ENCODE measurements around the gene CDK14. TPM values are rescaled to one million over a fixed set of nuclear protein-coding genes. Genes with fewer than 3 reads are reported as not detected.

The CDK14 gene
- total and polyA plus RNA-seq, 5 experiments from 2014 or later: 0.15 to 3.6 (median 2.8) TPM; not detected in 2

DNA sequence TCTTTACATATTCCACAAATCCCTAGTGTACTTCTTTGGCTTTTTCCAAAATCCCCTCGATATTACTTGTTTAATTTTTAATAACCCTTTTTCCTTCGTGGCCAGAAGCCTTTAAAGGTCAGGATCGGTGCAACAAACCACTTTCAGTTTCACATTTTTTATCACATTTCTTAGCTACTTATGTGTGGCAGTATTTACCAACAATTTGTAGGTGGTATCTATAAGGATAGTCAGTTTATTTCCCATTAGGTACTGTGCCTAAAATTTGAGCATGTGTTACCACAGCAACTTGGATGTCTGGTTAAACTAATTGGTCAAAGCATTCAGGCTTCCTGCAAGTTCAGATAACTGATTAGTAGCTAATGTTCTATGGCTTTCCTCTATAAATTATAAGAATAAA lies 104.9 kb downstream of the CDK14 start:
- Mint-ChIP-seq H3K4me1 (peaks cover 0 to 10% (median 0%) of the 10 kb centered on the region in 4 donors), H3K4me3 (peak overlapping the region in 1 of 10 donors; percentile 40), H3K36me3 (no peaks in the 10 kb centered on the region), H3K9me3 (peaks cover 0 to 11% (median 0%) of the 10 kb centered on the region in 9 donors), H3K27ac (no peak overlapping the region), H3K27me3 (peaks cover 0 to 6% (median 2%) of the 10 kb centered on the region in 5 donors)
- no peak for ATAC-seq
- no peak for DNase-seq
- POLR2A ChIA-PET: no interaction called here

DNA sequence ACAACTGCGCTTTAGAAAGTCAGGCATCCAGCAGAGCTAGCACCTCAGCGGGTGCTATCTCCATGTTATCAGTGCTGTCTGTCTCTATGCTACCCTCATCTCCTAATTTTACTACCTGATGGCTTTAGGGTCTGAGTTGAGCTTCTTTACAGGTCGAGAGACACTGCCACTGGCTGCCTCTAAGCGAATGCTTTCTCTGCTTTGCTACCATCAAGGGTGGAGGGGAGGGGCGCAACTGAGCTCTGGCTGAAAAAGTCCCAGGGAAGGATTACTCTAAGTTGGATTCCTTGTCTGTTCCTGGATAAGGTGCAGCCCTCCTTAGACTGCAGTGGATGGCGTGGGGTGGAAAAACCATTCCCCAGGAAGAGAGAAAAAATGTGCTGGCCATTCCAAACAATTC lies 105.7 kb downstream of the CDK14 start:
- H3K4me1 Mint-ChIP-seq: peaks cover 0 to 13% (median 0%) of the 10 kb centered on the region in 4 donors
- H3K9me3 Mint-ChIP-seq: peaks cover 0 to 3% (median 0%) of the 10 kb centered on the region in 9 donors
- H3K27me3 Mint-ChIP-seq: peaks cover 0 to 4% (median 2%) of the 10 kb centered on the region in 5 donors
- DNase-seq: no peak
- POLR2A ChIA-PET: no interaction called here
- H3K36me3 Mint-ChIP-seq: no peaks in the 10 kb centered on the region
- H3K4me3 Mint-ChIP-seq: no peak overlapping the region
- no peak for ATAC-seq
- no peak overlapping the region for H3K27ac Mint-ChIP-seq

DNA sequence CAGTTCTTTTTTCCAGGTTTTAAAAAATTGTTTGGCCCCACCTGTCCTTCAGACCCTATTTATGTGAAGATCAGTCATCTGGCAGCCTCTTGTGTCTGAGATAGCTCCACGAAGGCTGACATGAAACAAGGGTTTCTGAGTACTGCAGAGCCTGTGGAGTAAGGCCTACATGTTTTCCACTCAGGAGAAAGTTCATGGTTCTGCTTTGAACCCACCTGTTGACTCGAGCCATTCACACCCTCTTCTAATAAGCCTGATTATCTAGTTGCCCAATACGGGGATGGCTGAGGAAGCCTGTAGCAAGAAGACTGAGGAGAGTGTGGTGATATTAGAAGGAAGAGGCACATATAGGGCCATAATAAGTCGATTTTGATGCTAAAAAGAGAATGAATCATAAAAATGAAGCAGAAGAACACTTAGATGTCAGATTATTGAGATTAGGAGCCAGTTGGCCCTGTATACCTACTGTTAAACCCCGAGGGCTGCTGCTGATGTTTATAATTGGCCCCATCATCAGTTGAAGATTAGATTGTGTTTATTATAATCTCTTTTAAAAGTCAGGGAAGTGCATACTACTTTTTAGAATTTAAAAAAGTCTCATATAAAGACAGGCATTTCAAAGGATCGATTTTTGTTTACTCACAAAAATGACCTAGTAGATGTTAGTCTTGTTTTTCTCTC lies 109.4 kb downstream of the CDK14 start:
- H3K4me1 Mint-ChIP-seq: peaks cover 0 to 22% (median 0%) of the 10 kb centered on the region in 4 donors
- H3K9me3 Mint-ChIP-seq: no peaks in the 10 kb centered on the region
- POLR2A ChIA-PET: no interaction called here
- no peak overlapping the region for H3K4me3 Mint-ChIP-seq
- ATAC-seq: no peak
- H3K27me3 Mint-ChIP-seq: peaks cover 0 to 2% (median 0%) of the 10 kb centered on the region in 5 donors
- H3K36me3 Mint-ChIP-seq: no peaks in the 10 kb centered on the region
- DNase-seq: no peak
- H3K27ac Mint-ChIP-seq: no peak overlapping the region

DNA sequence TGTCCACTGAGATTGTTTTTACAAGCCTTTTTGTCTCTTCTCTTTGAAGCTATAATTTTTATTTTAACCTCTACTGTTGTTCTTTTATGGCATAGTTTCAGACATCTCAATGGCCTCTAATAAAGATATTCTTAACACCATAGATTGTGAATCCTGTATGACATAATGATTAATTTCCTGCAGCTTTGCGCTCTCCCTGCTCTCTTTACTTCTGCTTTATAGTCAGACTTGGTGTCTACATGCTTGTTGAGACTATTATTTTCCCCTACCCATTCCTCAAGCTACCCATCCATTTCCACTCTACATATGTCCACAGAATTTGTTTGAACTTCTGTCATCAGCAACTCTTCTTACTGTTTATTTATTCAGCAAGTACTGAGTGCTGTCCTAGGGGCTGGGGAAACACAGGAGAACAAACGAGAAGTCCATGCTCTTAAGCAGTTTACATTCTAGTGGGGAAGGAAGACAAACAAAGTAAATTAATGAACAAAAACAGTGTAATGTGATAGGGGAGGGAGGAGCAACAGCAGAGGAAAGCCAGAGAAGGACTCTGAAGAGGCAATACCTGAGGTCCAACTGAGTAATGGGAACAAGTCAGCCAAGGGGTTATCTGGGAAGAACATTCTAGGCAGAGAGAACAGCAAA lies 110.1 kb downstream of the CDK14 start:
- Mint-ChIP-seq H3K4me1 (peaks cover 0 to 24% (median 0%) of the 10 kb centered on the region in 4 donors), H3K27me3 (peaks cover 0 to 2% (median 0%) of the 10 kb centered on the region in 5 donors), H3K4me3 (no peak overlapping the region), H3K27ac (no peak overlapping the region), H3K9me3 (no peaks in the 10 kb centered on the region), H3K36me3 (no peaks in the 10 kb centered on the region)
- POLR2A ChIA-PET: no interaction called here
- ATAC-seq: no peak
- no peak for DNase-seq

DNA sequence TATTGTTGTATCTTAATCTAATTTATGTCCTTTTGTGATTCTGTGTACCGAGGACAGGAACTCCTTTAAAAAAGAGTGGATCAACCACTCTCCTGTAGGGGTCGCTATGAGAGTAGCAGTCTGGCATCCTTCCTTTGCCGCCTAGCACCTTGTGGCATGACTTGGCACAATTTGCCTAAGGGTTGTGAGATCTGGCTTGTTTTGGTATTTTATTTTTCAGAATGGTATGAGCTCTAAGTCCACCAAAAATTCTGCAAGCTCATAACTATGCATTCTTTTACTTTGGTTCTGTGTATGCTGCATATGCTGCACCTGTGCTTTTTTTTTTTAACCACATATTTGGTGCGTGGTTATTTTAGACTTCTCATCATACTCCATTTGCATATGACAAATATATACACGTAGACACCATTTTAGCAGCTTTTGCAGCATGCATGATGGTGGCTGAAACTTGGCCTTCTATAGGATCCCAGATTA lies 112.8 kb downstream of the CDK14 start:
- ATAC-seq: no peak
- Mint-ChIP-seq H3K27me3 (no peaks in the 10 kb centered on the region), H3K36me3 (no peaks in the 10 kb centered on the region), H3K9me3 (no peaks in the 10 kb centered on the region), H3K4me3 (peak overlapping the region in 1 of 10 donors; percentile 11), H3K4me1 (peaks cover 0 to 32% (median 0%) of the 10 kb centered on the region in 4 donors), H3K27ac (no peak overlapping the region)
- DNase-seq: no peak
- POLR2A ChIA-PET: no interaction called here

DNA sequence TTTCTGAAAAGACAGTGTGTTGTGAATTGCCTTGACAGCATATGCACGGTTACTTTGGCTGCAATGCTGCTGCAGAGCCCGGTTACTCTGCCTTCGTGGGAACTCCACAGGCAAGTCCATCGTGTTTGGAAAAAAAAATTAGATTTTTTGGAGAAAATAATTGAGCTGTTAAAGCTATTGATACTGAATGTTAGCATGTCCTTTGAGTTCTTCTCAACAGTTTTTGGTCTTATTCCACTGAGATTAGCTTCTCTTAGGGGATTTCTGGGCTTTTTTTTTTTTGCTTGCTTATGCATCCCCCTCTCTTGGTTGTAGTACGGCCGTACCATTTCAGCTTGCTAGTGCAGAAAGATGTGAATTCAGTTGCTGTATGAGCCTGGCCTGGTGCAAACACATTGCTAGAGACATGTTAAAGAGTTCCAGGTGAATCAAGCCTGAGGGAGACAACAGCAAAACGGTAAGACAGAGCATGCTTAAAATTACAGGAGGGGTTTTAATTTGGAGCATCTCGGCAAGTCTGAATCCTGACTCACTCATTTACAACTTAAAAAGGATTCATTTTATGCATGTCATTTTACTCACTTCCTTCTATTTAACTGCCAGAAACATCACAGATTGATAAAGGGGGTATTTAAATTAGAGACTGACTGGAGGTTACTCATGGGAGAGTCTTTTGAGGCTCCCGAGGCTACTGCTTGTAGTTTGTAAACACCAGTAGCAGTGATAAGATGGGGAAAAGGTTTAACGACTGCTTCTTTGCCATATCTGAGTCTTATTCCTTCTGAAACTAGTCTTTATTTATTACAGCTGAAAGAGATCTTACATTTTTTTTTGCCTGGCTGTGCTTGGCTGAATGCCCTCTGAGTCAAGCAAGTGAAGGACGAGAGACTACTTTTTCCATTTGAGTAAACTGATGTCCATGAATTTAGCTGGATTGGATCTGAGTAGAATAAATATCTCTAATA lies 113.7 kb downstream of the CDK14 start:
- Mint-ChIP-seq H3K27me3 (no peaks in the 10 kb centered on the region), H3K4me3 (peak overlapping the region in 2 of 10 donors; percentile 1 to 62), H3K4me1 (peaks cover 0 to 32% (median 0%) of the 10 kb centered on the region in 4 donors), H3K36me3 (no peaks in the 10 kb centered on the region), H3K9me3 (no peaks in the 10 kb centered on the region), H3K27ac (peak overlapping the region in 2 of 10 donors; percentile 18 to 49)
- POLR2A ChIA-PET: no interaction called here
- no peak for DNase-seq
- peak in 1 of 2 donors; percentile 30 for ATAC-seq

DNA sequence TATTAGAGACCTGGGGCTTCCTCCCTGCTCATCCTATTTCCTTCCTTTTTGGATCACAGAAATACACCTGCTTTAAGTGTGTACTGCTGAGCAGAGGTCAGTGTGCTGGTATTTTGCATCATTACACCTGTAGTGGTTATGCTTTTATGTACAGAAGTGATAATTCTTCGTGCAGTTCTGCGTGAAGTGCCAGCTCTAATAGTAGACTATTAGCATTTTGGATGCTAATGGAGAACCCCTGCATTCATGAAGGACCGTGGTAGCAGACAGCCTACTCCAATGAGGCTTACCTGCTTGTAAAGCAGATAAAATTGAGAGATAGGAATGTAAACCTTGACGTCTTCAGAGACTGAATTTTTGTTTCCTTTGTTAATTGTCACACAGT lies 114.3 kb downstream of the CDK14 start:
- Mint-ChIP-seq H3K27me3 (no peaks in the 10 kb centered on the region), H3K9me3 (no peaks in the 10 kb centered on the region), H3K4me1 (peaks cover 0 to 36% (median 0%) of the 10 kb centered on the region in 4 donors), H3K27ac (peak overlapping the region in 1 of 10 donors; percentile 49), H3K4me3 (peak overlapping the region in 1 of 10 donors; percentile 62), H3K36me3 (no peaks in the 10 kb centered on the region)
- DNase-seq: no peak
- POLR2A ChIA-PET: no interaction called here
- ATAC-seq: no peak

DNA sequence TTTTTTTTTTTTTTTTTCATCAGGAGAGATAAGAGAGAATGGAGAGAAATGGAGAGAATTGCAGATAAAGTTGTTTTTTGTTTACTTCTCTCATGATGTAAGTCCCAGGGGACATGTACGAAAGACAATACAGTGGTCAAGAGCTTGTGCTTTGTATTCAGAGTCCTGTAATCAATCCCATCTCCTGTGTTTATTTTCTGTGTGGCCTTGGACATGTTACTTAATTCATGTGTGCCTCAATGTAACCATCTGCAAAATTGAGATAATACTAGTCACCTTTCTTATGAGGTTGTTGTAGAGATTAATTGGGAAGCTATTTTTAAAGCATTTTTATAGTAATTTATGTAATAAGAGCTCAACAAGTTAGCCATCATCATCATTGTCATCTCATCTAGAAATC lies 117.5 kb downstream of the CDK14 start:
- POLR2A ChIA-PET: no interaction called here
- no peak overlapping the region for H3K4me3 Mint-ChIP-seq
- DNase-seq (no peak), ATAC-seq (no peak)
- no peaks in the 10 kb centered on the region for H3K36me3 Mint-ChIP-seq
- H3K27me3 Mint-ChIP-seq: no peaks in the 10 kb centered on the region
- H3K27ac Mint-ChIP-seq: no peak overlapping the region
- peaks cover 0 to 36% (median 0%) of the 10 kb centered on the region in 4 donors for H3K4me1 Mint-ChIP-seq
- H3K9me3 Mint-ChIP-seq: no peaks in the 10 kb centered on the region

DNA sequence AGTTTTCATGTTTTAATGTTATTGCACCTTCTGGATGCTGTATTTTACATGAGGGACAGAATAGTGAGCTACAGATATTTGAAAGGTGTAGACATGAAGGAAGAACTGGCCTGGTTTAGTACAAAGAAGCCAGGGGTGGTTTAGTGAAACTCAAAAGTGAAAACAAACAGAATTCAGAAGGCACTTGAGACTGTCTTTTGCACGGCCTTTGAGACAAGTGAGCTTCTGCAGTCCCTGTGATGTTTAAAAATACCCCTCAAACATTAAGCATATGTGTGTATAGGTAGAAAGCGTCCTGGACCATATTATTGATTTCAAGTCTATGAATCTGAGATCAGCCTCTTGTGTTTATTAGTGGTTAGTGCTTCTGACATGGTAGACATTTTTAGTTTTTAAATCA lies 118.9 kb downstream of the CDK14 start:
- no peaks in the 10 kb centered on the region for H3K36me3 Mint-ChIP-seq
- POLR2A ChIA-PET: no interaction called here

DNA sequence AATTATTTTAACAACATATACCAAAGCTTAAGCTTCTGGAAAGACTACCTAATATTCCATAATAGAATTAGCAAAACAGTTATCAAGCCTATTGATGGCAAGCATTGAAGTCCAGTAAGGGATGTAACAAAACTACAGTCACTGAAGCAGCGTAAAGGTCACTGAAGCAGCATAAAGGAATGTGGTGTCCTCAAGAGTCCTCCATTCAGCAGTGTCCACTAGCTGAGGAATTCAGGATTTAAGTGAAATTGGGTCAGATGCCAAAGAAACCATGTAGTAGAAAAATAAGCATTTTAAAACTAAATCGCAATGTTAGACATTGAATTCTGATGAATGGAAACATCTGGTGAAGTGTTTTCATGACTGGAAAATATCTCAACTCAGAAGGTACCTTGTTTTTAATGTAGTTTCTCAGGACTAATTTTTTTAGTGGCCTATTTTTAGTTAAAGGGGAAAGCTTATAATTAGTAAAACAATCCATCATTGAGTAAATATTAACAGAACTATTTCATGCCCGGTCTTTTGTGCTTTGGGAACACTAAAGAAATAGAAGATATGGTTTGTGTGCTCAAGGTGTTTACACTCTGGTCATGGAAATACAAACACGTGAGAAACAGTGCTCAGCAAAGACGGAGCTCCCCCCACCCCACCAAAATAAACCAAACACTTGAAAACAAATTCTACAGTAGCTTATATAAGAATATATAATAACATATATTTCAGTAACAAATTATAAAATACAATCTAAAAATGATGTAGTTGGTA lies 121.4 kb downstream of the CDK14 start:
- H3K27me3 Mint-ChIP-seq: no peaks in the 10 kb centered on the region
- no peak for DNase-seq
- no peaks in the 10 kb centered on the region for H3K36me3 Mint-ChIP-seq
- POLR2A ChIA-PET: no interaction called here
- H3K4me3 Mint-ChIP-seq: no peak overlapping the region
- H3K4me1 Mint-ChIP-seq: peaks cover 0 to 14% (median 0%) of the 10 kb centered on the region in 4 donors
- ATAC-seq: no peak
- no peaks in the 10 kb centered on the region for H3K9me3 Mint-ChIP-seq
- no peak overlapping the region for H3K27ac Mint-ChIP-seq

More for the DNA sequence above, 118.9 kb downstream of the CDK14 start:
- no peaks in the 10 kb centered on the region for H3K27me3 Mint-ChIP-seq
- ATAC-seq (no peak), DNase-seq (no peak)
- H3K27ac Mint-ChIP-seq: no peak overlapping the region
- H3K4me3 Mint-ChIP-seq: no peak overlapping the region
- peaks cover 0 to 26% (median 0%) of the 10 kb centered on the region in 4 donors for H3K4me1 Mint-ChIP-seq
- H3K9me3 Mint-ChIP-seq: no peaks in the 10 kb centered on the region

DNA sequence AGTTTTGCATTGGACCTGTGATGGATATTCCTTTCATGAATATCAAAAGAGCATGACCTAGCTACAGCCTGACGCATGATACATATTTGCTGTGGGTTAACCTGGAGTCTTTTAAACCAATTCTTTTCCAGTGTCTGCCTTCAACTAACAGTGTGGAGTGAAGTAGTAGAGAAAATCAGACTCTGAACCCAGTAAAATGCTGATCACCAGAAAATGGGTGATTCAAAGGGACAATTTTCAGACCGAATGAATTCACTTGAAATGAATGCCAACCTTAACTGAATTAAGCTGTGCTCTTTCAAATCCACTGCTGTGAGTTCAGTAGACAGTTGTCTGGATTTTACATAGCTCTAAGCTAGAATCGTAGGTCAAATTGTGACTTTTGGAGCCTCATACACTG lies 123.0 kb downstream of the CDK14 start:
- DNase-seq: no peak
- Mint-ChIP-seq H3K27ac (no peak overlapping the region), H3K4me3 (no peak overlapping the region), H3K9me3 (no peaks in the 10 kb centered on the region), H3K4me1 (peaks cover 0 to 25% (median 0%) of the 10 kb centered on the region in 4 donors), H3K36me3 (no peaks in the 10 kb centered on the region), H3K27me3 (no peaks in the 10 kb centered on the region)
- POLR2A ChIA-PET: no interaction called here
- ATAC-seq: no peak

All from naive thymus-derived CD8-positive, alpha-beta T cell (primary cell).